Measurements from ENCODE around the gene WDR20.

DNA sequence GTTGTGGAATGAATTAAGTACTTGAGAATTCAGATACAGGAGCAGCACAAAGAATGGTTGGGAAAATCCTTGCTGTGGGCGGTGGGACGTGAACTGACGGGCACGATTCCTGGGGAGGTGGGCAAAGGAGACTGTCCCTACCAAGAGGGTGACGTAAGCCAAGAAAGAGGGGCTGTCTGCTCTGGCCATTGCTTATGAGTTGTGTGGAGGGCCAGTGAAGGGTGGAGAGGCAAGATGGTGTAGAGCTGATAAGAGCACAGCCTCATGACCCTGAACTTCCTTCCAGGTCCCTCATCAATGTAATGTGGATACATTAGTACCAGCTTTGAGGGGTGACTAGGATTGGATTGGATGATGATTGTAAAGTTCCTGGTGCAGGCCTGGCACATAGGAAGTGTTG is 50.2 kb downstream of the WDR20 start:
- TF ChIP-seq, protein P1, sequence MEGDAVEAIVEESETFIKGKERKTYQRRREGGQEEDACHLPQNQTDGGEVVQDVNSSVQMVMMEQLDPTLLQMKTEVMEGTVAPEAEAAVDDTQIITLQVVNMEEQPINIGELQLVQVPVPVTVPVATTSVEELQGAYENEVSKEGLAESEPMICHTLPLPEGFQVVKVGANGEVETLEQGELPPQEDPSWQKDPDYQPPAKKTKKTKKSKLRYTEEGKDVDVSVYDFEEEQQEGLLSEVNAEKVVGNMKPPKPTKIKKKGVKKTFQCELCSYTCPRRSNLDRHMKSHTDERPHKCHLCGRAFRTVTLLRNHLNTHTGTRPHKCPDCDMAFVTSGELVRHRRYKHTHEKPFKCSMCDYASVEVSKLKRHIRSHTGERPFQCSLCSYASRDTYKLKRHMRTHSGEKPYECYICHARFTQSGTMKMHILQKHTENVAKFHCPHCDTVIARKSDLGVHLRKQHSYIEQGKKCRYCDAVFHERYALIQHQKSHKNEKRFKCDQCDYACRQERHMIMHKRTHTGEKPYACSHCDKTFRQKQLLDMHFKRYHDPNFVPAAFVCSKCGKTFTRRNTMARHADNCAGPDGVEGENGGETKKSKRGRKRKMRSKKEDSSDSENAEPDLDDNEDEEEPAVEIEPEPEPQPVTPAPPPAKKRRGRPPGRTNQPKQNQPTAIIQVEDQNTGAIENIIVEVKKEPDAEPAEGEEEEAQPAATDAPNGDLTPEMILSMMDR (IDR thresholded peaks at IDR 0.05; ENCODE audit: extremely low read depth in 1 of 2, insufficient read depth in 1 of 2, low read depth in 1 of 2, low read length in 2 of 2), result no peak
- no peak for TF ChIP-seq POLR2A (IDR thresholded peaks at IDR 0.05; ENCODE audit: low read depth, low read length)
- TF ChIP-seq GATA2 (IDR thresholded peaks at IDR 0.05; ENCODE audit: insufficient read depth, insufficient read length, low read depth, low read length), result no peak
- no peak for TF ChIP-seq MYC (IDR thresholded peaks at IDR 0.05; ENCODE audit: low read depth, low read length)
- TF ChIP-seq FOS (IDR thresholded peaks at IDR 0.05; ENCODE audit: borderline replicate concordance, insufficient read depth, low read length), result no peak
- TF ChIP-seq JUN (IDR thresholded peaks at IDR 0.05; ENCODE audit: borderline replicate concordance, insufficient read depth, insufficient read length, low read depth), result no peak
- TF ChIP-seq POLR2AphosphoS5 (IDR thresholded peaks at IDR 0.05; ENCODE audit: insufficient read depth, low read depth, low read length), result no peak
